Measurements from ENCODE around the gene PRR12.

Gene PRR12

GRCh38 chr19:49553451-49554271 lies 37.3 kb upstream of the PRR12 start:
- no peak overlapping the region for H2AFZ ChIP-seq (ENCODE audit: low read depth, low read length)
- H3K4me1 ChIP-seq (ENCODE audit: insufficient read depth, low read length), result no peaks in the 10 kb centered on the region
- peaks cover 33% of the 10 kb centered on the region for H3K36me3 ChIP-seq (ENCODE audit: insufficient read depth, low read length)
- no peaks in the 10 kb centered on the region for H3K79me2 ChIP-seq (ENCODE audit: insufficient read depth, low read length)
- no peak overlapping the region for H3K9ac ChIP-seq (ENCODE audit: low read depth, low read length)
- TF ChIP-seq EZH2 (IDR thresholded peaks at IDR 0.05; ENCODE audit: borderline replicate concordance, low read depth, low read length, severe bottlenecking) (no peak), CTCF (IDR thresholded peaks at IDR 0.05; ENCODE audit: borderline replicate concordance, extremely low read depth, low read length, poor library complexity, severe bottlenecking) (no peak)
- H3K4me2 ChIP-seq (ENCODE audit: insufficient read depth, low read length), result no peak overlapping the region
- no peak for DNase-seq
- ATAC-seq (ENCODE audit: insufficient read depth, low read depth), result no peak
- no peaks in the 10 kb centered on the region for H3K27me3 ChIP-seq (ENCODE audit: insufficient read depth, low read length, poor library complexity)
- no peaks in the 10 kb centered on the region for H3K9me3 ChIP-seq (ENCODE audit: insufficient read depth, low read length, severe bottlenecking)
- H4K20me1 ChIP-seq (ENCODE audit: insufficient read depth, low read length), result no peaks in the 10 kb centered on the region
- H3K27ac ChIP-seq (ENCODE audit: low read length), result no peak overlapping the region
- no peak overlapping the region for H3K4me3 ChIP-seq (ENCODE audit: low read depth in 1 of 2, low read length in 2 of 2)

- H3K9me3 ChIP-seq (ENCODE audit: insufficient read depth, low read length, severe bottlenecking), result no peaks in the 10 kb centered on the region
- H3K79me2 ChIP-seq (ENCODE audit: insufficient read depth, low read length), result no peaks in the 10 kb centered on the region
- H3K27ac ChIP-seq (ENCODE audit: low read length), result no peak overlapping the region
- no peak for TF ChIP-seq CTCF (IDR thresholded peaks at IDR 0.05; ENCODE audit: borderline replicate concordance, extremely low read depth, low read length, poor library complexity, severe bottlenecking)
- no peak for TF ChIP-seq EZH2 (IDR thresholded peaks at IDR 0.05; ENCODE audit: borderline replicate concordance, low read depth, low read length, severe bottlenecking)
- H4K20me1 ChIP-seq (ENCODE audit: insufficient read depth, low read length), result peaks cover 3% of the 10 kb centered on the region; the same call in 1 of the 2 replicates
- H2AFZ ChIP-seq (ENCODE audit: low read depth, low read length), result no peak overlapping the region
- ATAC-seq (ENCODE audit: insufficient read depth, low read depth), result peak; percentile 31; the same call in 1 of the 3 replicates
- no peak overlapping the region for H3K4me3 ChIP-seq (ENCODE audit: low read depth in 1 of 2, low read length in 2 of 2)
- no peaks in the 10 kb centered on the region for H3K4me1 ChIP-seq (ENCODE audit: insufficient read depth, low read length)
- no peak overlapping the region for H3K9ac ChIP-seq (ENCODE audit: low read depth, low read length)
- peaks cover 42% of the 10 kb centered on the region for H3K36me3 ChIP-seq (ENCODE audit: insufficient read depth, low read length)
- DNase-seq, result peak; percentile 37
- no peaks in the 10 kb centered on the region for H3K27me3 ChIP-seq (ENCODE audit: insufficient read depth, low read length, poor library complexity)
- no peak overlapping the region for H3K4me2 ChIP-seq (ENCODE audit: insufficient read depth, low read length)
Measured at GRCh38 chr19:49554701-49555181, 36.2 kb upstream of the PRR12 start.

GRCh38 chr19:49555600-49556411 lies 35.2 kb upstream of the PRR12 start:
- DNase-seq (peak; percentile 61), ATAC-seq (ENCODE audit: insufficient read depth, low read depth) (peak; percentile 63; the same call in 1 of the 3 replicates)
- H3K36me3 ChIP-seq (ENCODE audit: insufficient read depth, low read length), result peaks cover 51% of the 10 kb centered on the region

More at GRCh38 chr19:49555600-49556411, 35.2 kb upstream of the PRR12 start:
- no peaks in the 10 kb centered on the region for H3K9me3 ChIP-seq (ENCODE audit: insufficient read depth, low read length, severe bottlenecking)
- peaks cover 9% of the 10 kb centered on the region; the same call in 1 of the 2 replicates for H4K20me1 ChIP-seq (ENCODE audit: insufficient read depth, low read length)
- no peak overlapping the region for H2AFZ ChIP-seq (ENCODE audit: low read depth, low read length)
- H3K27ac ChIP-seq (ENCODE audit: low read length), result no peak overlapping the region
- no peak overlapping the region for H3K4me2 ChIP-seq (ENCODE audit: insufficient read depth, low read length)
- TF ChIP-seq EZH2 (IDR thresholded peaks at IDR 0.05; ENCODE audit: borderline replicate concordance, low read depth, low read length, severe bottlenecking) (no peak), CTCF (IDR thresholded peaks at IDR 0.05; ENCODE audit: borderline replicate concordance, extremely low read depth, low read length, poor library complexity, severe bottlenecking) (no peak)
- H3K4me3 ChIP-seq (ENCODE audit: low read depth in 1 of 2, low read length in 2 of 2), result no peak overlapping the region
- H3K9ac ChIP-seq (ENCODE audit: low read depth, low read length), result no peak overlapping the region
- H3K4me1 ChIP-seq (ENCODE audit: insufficient read depth, low read length), result no peaks in the 10 kb centered on the region
- no peaks in the 10 kb centered on the region for H3K79me2 ChIP-seq (ENCODE audit: insufficient read depth, low read length)
- no peaks in the 10 kb centered on the region for H3K27me3 ChIP-seq (ENCODE audit: insufficient read depth, low read length, poor library complexity)
